Activated CD4-positive, CD25-positive, alpha-beta regulatory T cell treated with anti-CD3 and anti-CD28 coated beads, Interleukin-2, amount 50 U/mL, for 16 hours (primary cell): ENCODE measurements around the gene VN1R2.
A peak's percentile ranks its signal among the peaks of the same experiment; 100 is the strongest.
"Not testable (repeated sequence)": the region's sequence is repeated elsewhere in the genome, so short reads cannot be mapped to it uniquely, and the experiment has no call there.

Source experiments
- DNase-seq: peaks from one replicate; pipeline ENCODE4 v3.0.0-alpha.2; 2020; ENCODE audit warnings: low read depth, low spot score

The VN1R2 gene, protein sequence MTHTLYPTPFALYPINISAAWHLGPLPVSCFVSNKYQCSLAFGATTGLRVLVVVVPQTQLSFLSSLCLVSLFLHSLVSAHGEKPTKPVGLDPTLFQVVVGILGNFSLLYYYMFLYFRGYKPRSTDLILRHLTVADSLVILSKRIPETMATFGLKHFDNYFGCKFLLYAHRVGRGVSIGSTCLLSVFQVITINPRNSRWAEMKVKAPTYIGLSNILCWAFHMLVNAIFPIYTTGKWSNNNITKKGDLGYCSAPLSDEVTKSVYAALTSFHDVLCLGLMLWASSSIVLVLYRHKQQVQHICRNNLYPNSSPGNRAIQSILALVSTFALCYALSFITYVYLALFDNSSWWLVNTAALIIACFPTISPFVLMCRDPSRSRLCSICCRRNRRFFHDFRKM

DNA sequence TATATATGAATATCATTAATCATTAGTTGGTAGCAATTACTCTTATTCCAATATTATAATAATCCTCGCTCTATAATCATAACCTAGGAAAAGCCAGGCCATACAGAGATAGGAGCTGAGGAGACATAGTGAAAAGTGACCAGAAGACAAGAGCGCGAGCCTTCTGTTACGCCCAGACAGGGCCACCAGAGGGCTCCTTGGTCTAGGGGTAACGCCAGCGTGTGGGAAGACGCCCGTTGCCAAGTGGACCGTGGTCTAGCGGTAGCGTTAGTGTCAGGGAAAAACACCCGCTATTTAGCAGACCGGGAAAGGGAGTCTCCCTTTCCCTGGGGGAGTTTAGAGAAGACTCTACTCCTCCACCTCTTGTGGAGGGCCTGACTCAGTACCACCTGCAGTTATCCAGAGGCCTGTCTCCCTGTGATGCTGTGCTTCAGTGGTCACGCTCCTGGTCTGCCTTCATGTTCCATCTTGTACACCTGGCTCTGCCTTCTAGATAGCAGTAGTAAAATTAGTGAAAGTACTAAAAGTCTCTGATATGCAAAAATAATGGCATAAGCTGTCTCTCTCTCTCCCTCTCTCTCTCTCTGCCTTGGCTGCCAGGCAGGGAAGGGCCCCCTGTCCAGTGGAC lies at the start of gene VN1R2:
Gene VN1R2, plus strand, starts transcription at position 578 of the 628 bp plus-strand sequence. CDS start 84 bp downstream, outside the sequence.
- DNase-seq, result not testable (repeated sequence)

DNA sequence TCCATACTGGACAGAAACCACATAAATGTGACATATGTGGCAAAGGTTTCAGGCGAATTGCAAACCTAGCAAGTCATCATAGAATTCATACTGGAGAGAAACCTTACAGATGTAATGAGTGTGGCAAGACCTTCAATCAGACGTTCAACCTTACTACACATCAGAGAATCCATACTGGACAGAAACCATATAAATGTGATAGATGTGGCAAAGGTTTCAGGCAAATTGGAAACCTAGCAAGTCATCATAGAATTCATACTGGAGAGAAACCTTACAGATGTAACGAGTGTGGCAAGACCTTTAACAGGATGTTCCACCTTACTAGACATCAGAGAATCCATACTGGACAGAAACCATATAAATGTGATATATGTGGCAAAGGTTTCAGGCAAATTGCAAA lies 46.5 kb upstream of the VN1R2 start:
- DNase-seq, result not testable (repeated sequence)

DNA sequence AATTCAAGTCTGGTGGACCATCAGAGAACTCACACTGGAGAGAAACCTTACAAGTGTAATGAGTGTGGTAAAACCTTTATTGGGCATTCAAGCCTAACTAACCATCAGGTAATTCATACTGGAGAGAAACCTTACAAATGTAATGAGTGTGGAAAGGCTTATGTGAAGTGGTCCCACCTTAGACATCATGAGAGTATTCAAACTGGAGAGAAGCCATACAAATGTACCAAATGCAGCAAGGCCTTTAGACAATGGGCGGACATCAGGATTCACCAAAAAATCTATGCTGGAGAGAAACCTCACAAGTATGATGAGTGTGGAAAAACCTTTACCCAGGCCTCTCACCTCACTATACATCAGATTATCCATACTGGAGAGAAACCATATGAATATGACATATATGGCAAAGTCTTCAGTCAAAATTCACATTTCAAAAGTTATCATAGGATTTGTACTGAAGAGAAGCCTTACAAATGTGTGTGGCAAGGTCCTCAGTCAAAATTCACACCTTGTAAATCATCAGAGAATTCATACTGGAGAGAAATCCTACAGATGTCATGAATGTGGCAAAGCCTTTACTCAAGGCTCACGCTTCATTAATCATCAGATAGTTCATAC lies 45.3 kb upstream of the VN1R2 start:
- DNase-seq, result no peak

DNA sequence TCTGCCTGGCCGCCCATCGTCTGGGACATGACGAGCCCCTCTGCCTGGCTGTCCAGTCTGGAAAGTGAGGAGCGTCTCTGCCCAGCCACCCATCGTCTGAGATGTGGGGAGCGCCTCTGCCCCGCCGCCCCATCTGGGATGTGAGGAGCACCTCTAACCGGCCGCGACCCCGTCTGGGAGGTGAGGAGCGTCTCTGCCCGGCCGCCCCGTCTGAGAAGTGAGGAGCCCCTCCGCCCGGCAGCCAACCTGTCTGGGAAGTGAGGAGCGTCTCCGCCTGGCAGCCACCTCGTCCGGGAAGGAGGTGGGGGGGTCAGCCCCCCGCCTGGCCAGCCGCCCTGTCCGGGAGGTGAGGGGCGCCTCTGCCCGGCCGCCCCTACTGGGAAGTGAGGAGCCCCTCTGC lies 35.4 kb upstream of the VN1R2 start:
- not testable (repeated sequence) for DNase-seq

DNA sequence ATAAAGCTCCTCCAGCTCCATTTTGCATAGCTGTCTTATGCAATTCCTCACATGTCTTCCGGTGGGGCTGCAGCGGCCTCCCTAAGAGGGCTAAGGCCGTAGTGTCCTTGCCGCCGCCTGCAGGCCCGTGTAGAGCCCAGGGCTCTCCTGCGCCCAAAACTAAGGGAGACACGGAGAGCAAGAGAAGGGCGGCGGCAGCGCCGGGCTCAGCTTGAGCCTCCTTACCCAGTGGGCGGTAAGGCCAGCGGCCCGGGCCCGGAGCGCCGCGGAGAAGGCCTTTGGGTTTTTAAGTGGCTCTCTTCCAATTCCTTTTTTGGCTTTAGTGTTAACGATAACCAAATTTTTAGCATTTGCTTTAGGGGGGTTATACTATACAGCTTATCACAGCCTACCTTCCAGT lies 33.5 kb upstream of the VN1R2 start:
- no peak for DNase-seq

DNA sequence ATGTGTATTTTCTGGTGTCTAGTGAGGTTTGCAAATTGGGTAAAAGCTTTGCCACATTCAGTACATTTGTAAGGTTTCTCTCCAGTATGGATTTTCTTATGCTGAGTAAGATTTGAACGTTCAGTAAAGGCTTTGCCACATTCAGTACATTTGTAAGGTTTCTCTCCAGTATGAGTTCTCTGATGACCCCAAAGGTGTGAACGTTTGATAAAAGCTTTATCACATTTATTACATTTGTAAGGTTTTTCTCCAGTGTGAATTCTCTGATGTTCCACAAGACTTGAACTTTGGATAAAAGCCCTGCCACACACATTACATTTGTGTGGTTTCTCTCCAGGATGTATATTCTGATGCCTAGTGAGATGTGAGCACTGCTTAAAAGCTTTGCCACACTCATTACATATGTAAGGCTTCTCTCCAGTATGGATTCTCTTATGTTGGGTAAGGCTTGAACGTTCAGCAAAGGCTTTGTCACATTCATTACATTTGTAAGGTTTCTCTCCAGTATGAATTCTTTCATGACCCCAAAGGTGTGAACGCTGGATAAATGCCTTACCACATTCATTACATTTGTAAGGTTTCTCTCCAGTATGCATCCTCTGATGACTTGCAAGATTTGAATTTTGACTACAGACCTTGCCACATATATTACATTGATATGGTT lies 20.8 kb upstream of the VN1R2 start:
- DNase-seq, result no peak

DNA sequence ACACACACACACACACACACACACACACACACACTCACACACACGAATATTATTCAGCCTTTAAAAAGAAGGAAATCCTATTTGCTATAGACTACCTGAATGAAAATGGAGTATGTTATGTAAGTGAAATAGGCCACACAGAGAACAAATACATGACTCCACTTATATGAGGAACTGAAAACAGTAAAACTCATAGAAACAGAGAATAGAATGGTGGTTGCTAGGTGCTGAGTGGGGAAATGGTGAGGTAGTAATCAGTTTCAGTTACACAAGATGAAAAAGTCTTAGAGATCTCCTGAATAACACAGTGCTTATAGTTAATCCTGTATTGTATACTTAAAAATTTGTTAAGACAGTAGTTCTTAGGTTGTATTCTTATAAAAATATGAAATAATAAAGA lies 11.6 kb upstream of the VN1R2 start:
- DNase-seq, result no peak

DNA sequence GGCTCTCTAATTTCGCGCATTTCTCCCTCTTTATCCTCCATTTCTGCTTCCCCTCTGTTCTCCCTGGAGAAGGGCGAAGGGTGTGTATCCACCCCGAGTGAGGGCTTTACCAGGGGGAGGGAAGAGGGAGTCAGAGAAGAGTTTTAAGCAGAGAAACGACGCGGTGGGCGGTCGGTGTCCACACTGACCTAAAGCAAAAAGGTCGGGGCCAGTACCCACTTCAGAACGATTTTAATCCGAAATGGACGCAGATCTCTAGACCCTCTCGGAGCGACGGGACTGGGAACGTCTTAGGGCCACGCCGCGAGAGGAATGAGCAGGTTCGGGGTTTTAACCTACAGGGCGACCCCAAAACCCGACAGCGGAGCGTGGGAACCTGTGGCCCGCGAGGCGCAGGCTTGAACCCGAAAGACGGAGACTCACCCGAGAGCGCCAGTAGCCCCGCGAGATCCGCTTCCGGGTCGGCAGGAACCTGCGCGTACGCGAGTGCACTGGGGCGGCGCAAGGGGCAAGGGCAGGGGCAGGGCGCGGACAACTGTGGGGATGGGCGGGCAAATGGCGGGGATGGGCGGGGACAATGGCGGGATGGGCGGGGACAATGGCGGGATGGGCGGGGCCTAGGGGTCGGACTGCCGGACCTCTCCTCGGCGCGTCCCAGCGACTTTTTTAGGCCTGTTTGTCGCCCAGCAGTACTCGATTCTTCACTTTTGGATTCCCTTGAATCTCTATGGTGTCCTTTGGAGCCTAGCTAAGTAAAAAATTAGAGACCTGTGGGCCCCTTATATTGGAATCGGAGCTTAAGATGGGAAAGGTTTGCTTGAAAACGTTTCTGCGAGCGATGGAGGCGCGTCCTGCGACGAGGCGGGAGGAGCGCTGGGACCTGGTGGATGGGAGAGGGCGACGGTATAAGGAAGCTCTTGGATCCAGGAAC lies 3.4 kb upstream of the VN1R2 start, which contains the start of gene ZNF677:
Gene ZNF677, minus strand, starts transcription at position 463 of the 931 bp plus-strand sequence. CDS start 3,323 bp downstream, outside the sequence.
- DNase-seq, result peak; percentile 58

DNA sequence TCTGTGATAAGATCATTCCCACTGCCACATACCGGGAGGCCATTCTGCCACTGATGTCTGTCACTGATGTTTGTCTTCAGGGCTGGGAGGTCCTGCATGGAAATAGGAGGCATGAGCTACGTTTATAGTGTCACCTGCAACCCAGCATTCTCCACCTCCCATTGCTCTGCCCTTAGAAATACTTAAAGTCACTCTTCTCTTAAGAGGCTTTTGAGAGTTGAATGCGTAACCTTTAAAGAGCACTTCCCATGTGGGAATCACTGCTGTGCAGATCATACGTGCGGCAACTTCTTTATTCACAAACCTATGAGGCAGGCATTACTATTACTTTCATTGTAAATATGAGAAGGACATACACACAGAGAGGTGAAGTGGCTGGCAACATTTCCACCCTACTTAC lies 9.5 kb downstream of the VN1R2 start, which contains the start of gene VN1R4:
Gene VN1R4, minus strand, starts transcription at position 101 of the 400 bp plus-strand sequence. Its CDS starts 58 bp downstream, at position 43.
- not testable (repeated sequence) for DNase-seq

DNA sequence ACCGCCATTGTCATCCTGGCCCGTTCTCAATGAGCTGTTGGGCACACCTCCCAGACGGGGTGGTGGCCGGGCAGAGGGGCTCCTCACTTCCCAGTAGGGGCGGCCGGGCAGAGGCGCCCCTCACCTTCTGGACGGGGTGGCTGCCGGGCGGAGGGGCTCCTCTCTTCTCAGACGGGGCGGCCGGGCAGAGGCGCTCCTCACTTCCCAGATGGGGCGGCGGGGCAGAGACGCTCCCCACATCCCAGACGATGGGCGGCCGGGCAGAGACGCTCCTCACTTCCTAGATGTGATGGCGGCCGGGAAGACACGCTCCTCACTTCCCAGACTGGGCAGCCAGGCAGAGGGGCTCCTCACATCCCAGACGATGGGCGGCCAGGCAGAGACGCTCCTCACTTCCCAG lies 11.8 kb downstream of the VN1R2 start:
- not testable (repeated sequence) for DNase-seq

DNA sequence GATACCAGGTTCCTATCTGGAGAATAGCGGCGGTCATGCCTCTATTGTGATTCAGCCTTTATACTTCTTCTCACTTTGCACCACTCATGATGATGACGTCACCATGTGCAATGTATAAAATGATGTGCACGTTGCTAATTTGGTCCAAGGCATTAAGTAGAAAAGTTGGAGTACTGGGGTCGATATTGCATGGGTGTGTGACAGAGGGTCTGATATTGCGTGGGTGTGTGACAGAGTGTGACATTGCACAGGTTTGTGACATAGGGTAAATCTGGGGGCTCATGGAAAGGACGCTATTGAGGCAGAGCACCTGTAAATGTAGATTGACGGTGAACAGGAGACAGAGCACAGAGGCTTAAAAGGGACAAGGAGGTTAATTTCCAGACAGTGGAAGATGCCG lies 14.0 kb downstream of the VN1R2 start:
- DNase-seq, result no peak

DNA sequence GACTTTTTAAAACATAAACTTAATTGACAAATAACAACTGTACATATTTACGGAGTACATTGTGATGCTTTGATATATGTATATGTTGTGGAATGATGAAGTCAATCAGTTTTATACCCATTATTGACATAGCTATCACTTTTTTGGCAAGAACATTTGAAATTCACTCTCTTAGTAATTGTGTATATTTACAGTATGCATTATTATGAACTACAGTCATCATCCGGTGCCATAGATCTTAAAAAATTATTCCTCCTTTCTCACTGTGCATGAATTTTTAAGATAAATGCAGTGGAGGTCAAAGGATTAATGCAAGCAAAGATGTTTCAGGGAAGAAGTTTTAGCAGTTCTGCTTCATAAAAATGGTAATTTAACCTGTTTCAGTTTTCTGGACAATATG lies 17.4 kb downstream of the VN1R2 start:
- no peak for DNase-seq

DNA sequence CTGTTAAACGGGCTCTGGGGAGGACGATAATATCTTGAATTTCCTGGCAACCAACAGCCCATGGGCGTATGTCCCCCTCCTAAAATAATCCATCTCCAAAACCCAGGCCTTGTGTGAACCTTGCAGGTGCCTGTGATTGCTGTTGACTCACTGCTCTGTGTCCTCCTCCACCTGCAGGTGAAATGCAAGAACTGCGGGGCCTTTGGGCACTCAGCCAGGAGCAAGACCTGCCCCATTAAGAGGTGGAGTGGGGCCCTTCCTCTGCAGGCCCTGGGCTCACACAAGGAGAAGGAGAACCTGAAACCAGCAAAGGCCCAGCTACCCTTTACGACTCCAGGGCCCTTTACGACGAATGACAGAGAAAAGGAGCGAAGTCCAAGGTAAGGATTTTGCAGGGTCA lies 23.9 kb downstream of the VN1R2 start:
- DNase-seq, result not testable (repeated sequence)

DNA sequence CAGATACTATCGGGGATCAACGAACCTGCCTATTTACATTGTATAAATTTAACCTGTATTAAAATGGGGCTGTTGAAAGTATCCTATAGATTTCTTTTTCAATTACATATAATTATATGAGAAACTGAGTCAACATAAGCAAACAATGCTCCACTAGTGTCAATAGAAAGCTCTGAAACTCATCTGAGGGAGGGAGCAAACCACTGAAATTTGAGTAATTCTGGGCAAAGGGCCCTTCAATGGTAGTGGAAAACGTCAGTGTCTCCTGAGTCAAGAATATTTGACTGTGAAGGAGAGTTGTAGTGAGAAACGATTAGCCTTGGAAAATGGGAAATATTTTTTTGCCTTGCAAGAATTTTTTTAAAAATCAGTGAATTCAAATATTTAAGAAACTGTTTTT lies 27.0 kb downstream of the VN1R2 start:
- no peak for DNase-seq

DNA sequence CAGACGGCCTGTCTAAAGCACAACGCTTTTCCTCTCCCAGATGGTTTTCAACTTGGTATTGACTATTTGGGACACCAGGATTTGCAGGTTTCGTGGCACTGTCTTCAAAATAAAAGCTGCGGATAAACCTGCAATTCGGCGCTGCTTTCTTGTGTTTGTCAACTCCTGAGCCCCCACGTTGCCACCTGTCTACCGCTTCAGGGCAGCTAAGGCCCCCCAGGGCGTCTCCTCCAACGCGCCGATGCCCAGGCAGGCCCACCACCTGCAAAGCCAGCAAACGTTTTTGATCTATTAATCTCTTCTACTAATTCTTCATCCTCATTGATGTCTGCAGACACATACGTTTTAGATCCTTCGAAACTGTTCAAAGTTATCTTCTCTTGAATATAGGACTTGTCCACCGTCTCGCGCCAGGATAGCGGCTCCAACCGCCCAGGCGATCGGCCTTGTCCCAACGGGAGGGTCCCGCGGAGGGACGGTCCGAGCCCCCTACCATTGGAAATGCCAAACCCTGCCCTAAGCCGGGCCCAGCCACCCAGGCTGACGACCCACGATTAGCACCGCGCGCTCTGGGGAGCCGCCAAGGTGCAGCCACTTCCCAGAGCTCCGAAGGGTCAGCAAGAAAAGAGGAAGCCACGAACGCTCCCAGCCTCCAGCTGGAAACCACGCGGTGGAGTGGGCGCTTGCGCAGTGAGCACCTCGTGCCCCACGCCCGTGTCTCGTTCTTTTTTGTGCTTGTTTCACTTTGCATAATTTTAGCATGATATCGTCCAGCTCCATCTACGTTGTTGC lies 32.9 kb downstream of the VN1R2 start:
- DNase-seq, result no peak

DNA sequence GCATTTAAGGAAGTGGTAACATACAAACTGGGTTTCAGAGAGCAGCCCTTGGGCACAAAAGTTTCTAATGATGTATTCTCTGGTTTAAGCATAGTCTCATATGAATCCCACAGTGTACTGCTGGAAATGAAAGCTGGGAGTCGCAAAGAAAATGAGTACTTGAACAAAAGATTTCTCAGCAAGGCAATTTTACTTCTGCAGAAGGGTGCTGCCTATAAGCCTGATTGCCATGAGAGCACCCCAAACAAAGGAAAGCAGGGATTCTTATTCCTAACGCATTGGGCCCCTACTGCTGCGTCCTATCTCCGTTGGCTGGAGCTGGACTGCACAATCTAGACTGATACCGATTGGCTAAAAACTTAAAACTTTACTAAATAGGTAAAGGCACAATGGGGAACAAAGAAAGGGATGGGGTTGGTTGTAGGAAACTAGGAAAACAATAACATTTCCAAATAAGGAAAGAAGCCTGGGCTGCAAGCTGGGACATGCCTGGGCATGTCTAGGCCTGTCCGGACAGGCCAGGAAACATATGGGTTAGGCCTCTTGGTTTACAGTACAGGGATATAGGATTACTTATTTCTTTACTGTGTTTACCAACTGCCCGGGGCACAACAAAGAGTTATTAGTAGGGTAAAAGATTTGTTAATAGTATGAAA lies 36.8 kb downstream of the VN1R2 start:
- DNase-seq, result no peak

DNA sequence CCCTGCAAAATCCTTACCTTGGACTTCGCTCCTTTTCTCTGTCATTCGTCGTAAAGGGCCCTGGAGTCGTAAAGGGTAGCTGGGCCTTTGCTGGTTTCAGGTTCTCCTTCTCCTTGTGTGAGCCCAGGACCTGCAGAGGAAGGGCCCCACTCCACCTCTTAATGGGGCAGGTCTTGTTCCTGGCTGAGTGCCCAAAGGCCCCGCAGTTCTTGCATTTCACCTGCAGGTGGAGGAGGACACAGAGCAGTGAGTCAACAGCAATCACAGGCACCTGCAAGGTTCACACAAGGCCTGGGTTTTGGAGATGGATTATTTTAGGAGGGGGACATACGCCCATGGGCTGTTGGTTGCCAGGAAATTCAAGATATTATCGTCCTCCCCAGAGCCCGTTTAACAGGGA lies 43.2 kb downstream of the VN1R2 start:
- not testable (repeated sequence) for DNase-seq

DNA sequence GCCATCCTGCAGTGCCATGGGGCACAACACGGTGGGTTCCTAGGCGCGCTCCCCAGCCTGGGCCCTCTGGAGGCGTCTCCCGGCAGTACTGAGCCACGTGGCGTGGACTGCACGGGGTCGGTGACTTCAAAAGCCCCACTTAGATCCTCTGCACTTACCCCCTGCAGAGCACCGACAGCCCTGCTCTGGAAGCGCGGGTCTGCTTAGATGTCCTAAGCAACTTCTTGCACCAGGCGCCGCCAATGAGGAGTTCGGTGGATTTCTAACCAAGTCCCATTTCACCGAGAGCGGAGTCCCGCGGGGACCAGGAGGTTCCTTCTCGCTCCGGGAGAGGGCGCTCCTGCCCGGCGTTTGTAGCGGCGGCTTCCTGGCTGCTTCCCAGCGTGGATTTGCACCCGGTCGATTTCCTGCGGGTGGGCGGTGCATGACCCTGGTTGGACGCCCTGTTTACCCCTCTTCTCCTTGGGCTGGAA lies 50.3 kb downstream of the VN1R2 start:
- DNase-seq, result no peak
